NCI-H526 treated with DMSO at 0.1 percent for 48 hours (cell line): ENCODE data around the gene HSD11B1L.
"Not testable (repeated sequence)": the region's sequence is repeated elsewhere in the genome, so short reads cannot be mapped to it uniquely, and the experiment has no call there.

Experiments used
- DNase-seq: peaks from one replicate; lab custom pipeline; 2025; lab: John Stamatoyannopoulos, UW

The HSD11B1L gene

GRCh38 chr19:5733172-5733571 is 52.3 kb downstream of the HSD11B1L start:
- not testable (repeated sequence) for DNase-seq
